ENCODE results near the gene KDM5C. TPM values are rescaled to one million over a fixed set of nuclear protein-coding genes. Genes with fewer than 3 reads are reported as not detected.

Gene KDM5C
- total and polyA plus RNA-seq, 2 of the 4 experiments (the other 2 are of a cell fraction), result 75.4 to 84.6 TPM

- Histone ChIP-seq H3K4me1 (ENCODE audit: control insufficient read depth, insufficient read depth, low read length) (peaks cover 12% of the 10 kb centered on the region), H4K91ac (ENCODE audit: insufficient read depth, low read depth, low read length) (no peak overlapping the region), H3K4ac (ENCODE audit: low read depth, low read length) (no peak overlapping the region), H3K27me3 (ENCODE audit: control insufficient read depth, insufficient read depth, low read length) (peaks cover 18% of the 10 kb centered on the region), H2AK5ac (ENCODE audit: low read depth, low read length) (no peak overlapping the region), H3K4me3 (ENCODE audit: insufficient read depth, low read depth, low read length) (no peak overlapping the region), H2BK5ac (ENCODE audit: low read depth, low read length, poor library complexity, severe bottlenecking) (no peak overlapping the region), H2AK9ac (replicated peaks; ENCODE audit: low read depth, low read length, poor library complexity) (no peak overlapping the region), H3K18ac (ENCODE audit: low read depth, low read length) (no peak overlapping the region), H4K8ac (ENCODE audit: low read depth in 2 of 2, low read length in 2 of 2) (no peak overlapping the region), H4K20me1 (ENCODE audit: insufficient read depth, low read length) (peaks cover 23% of the 10 kb centered on the region), H2BK15ac (ENCODE audit: low read depth, low read length) (no peak overlapping the region), H2BK20ac (ENCODE audit: low read depth, low read length) (no peak overlapping the region), H3K79me1 (ENCODE audit: low read depth in 1 of 2, low read length in 2 of 2) (peaks cover 0 to 26% of the 10 kb centered on the region in 2 experiments; a peak in 2 of 4 replicates), H4K5ac (ENCODE audit: low read depth, low read length) (no peak overlapping the region), H2BK120ac (ENCODE audit: low read depth, low read length) (no peak overlapping the region), H3K9me1 (ENCODE audit: insufficient read depth, low read length) (peaks cover 17% of the 10 kb centered on the region), H3K27ac (ENCODE audit: insufficient read depth, low read length) (no peak overlapping the region), H3K14ac (replicated peaks; ENCODE audit: low read depth, low read length) (no peak overlapping the region), H2AFZ (replicated peaks; ENCODE audit: low read length, poor library complexity) (no peak overlapping the region), H3K4me2 (ENCODE audit: low read depth, low read length) (no peak overlapping the region), H3K23ac (ENCODE audit: low read depth, low read length) (no peak overlapping the region), H3K9me3 (ENCODE audit: control insufficient read depth, insufficient read depth, low read length) (no peaks in the 10 kb centered on the region), H3K36me3 (ENCODE audit: control insufficient read depth, insufficient read depth, low read length) (peaks cover 2% of the 10 kb centered on the region), H3K56ac (ENCODE audit: extremely low read depth, insufficient read depth, low read length) (no peak overlapping the region), H3K9ac (ENCODE audit: low read depth, low read length) (no peak overlapping the region)
- TF ChIP-seq RAD21 (IDR thresholded peaks at IDR 0.05; ENCODE audit: low read length), result no peak
- TF ChIP-seq ELK1 (IDR thresholded peaks at IDR 0.05; ENCODE audit: borderline replicate concordance, low read depth, low read length), result no peak
- no peak for TF ChIP-seq SMC3 (IDR thresholded peaks at IDR 0.05; ENCODE audit: low read depth, low read length)
- no peak for TF ChIP-seq MAZ (IDR thresholded peaks at IDR 0.05; ENCODE audit: borderline replicate concordance, low read depth, low read length)
- TF ChIP-seq FOS (IDR thresholded peaks at IDR 0.05; ENCODE audit: low read depth, low read length), result no peak
- ChIA-PET POLR2A (ENCODE audit: unreplicated experiment) (no interaction called here), CTCF (no interaction called here)
- 80% methylated on average over 3 of the region's 7 CpGs; no CpG with 5 or more reads in 1 of the 2 experiments for WGBS, 2 experiments (ENCODE audit: extremely low coverage in 2 of 2, insufficient read length in 1 of 2)
- no TSS peak for BruUV-seq (replicated peaks)
- intact Hi-C loops (cut with micrococcal nuclease), result no loop called here
- no peak for DNase-seq
- in situ Hi-C loops (cut with MboI; ENCODE audit: low sequenced_read_pairs), result no loop called here
- dilution Hi-C loops (cut with HindIII; ENCODE audit: low sequenced_read_pairs, unreplicated experiment), result no loop called here
- no peak for ATAC-seq (ENCODE audit: low read depth)
Observed at GRCh38 chrX:53227224-53227765, 2.3 kb upstream of the KDM5C start.
